Adrenal gland (tissue), 12 donors: ENCODE data around the gene KIAA1755. TPM values are rescaled to one million over a fixed set of nuclear protein-coding genes. Genes with fewer than 3 reads are reported as not detected.

Experiments used
- DNase-seq, 7 donors: peaks; one replicate each; pipeline ENCODE4 v3.0.0-alpha.2; 2019 to 2020
- H3K27ac ChIP-seq, 5 donors: fragments of 200-600 bp; sonication (generic) in 4 of 5; 1 replicate in 3 of 5; 2 replicates in 2 of 5; pipeline versions ENCODE4 v1.5.1 to v1.8.0; 2016 to 2020; ENCODE audit warnings: mild to moderate bottlenecking in 1 of 5
- H3K27me3 ChIP-seq: fragments of 200-600 bp; 2 replicates; pipeline ENCODE4 v1.8.0; 2021
- H3K36me3 ChIP-seq, 2 donors: fragments of 200-600 bp; replicated peaks in 1 of 2; 1 replicate in 1 of 2; 2 replicates in 1 of 2; pipeline versions ENCODE4 v1.5.1 to v1.8.0; 2018 to 2022
- H3K4me1 ChIP-seq, 2 donors: fragments of 200-600 bp; replicated peaks in 1 of 2; 1 replicate in 1 of 2; 2 replicates in 1 of 2; pipeline versions ENCODE4 v1.5.1 to v1.8.0; 2018 to 2021
- H3K4me3 ChIP-seq, 4 donors: fragments of 200-600 bp; sonication (generic) in 3 of 4; one replicate each; pipeline ENCODE4 v1.5.1; 2016 to 2018
- H3K9me3 ChIP-seq, 3 donors: fragments of 200-600 bp; sonication (generic) in 1 of 3; replicated peaks in 1 of 3; 1 replicate in 2 of 3; 2 replicates in 1 of 3; pipeline versions ENCODE4 v1.5.1 to v1.8.0; 2016 to 2021
- CTCF ChIP-seq, 6 experiments: fragments of 450-650 bp in 4 of 6; fragments of 200-600 bp in 2 of 6; sonication (generic) in 1 of 6; IDR thresholded peaks; 1 replicate in 5 of 6; 2 replicates in 1 of 6; pipeline versions ENCODE4 v1.5.1 to v1.8.0; 2016 to 2021; ENCODE audit warnings: antibody characterized with exemption in 6 of 6, mild to moderate bottlenecking in 2 of 6, moderate library complexity in 1 of 6
- POLR2A ChIP-seq, 2 donors: fragments of 450-650 bp; IDR thresholded peaks; one replicate each; pipeline ENCODE4 v1.6.1; 2017; ENCODE audit warnings: antibody characterized with exemption in 2 of 2, mild to moderate bottlenecking in 2 of 2, moderate library complexity in 1 of 2
- WGBS, 4 donors: extraction: QIAGEN DNeasy Blood & Tissue Kit in 2 of 4; methylation state at CpG; one replicate each; pipeline versions ENCODE4 v1.1.5 to v1.1.7; 2013 to 2017; 5-methylcytosine and 5-hydroxymethylcytosine counted together
- intact Hi-C, 2 donors: fragments of 100-400 bp; cut with DNase I; formaldehyde crosslinking; loops; one replicate each; pipeline versions ENCODE4 v1.14.1 to v1.15.0; 2022 to 2023
- polyA plus RNA-seq, 3 donors: library from polyadenylated mRNA; stranded (reverse); fragments of 200-250 nt in 2 of 3; fragments of 350-450 nt in 1 of 3; fragmentation: Illumina TruSeq in 1 of 3; extraction: RNeasy Lipid Tissue Mini Kit (QIAGEN cat#74804) in 1 of 3; gene quantifications; one replicate each; pipeline ENCODE4 v1.2.3, GENCODE V29; 2013 to 2014
- total RNA-seq, 9 donors: library from RNA; depleted of rRNA in 4 of 9; stranded (reverse); fragments of >200 nt in 4 of 9; fragments of 120-200 nt in 1 of 9; fragmentation: NEBNext Ultra II Directional in 1 of 9; extraction: Animal tissue kit (Norgen Biotek cat#: 25700) in 1 of 9; gene quantifications; one replicate each; pipeline versions ENCODE4 v1.1.0 to v1.2.4, GENCODE V29; 2013 to 2023
- donor health status: healthy with polysubstance abuse.
- donor health status: Bipolar disorder and iron deficiency.
- donor health status: DM: yes; HTN: yes; CAD: no.
- donor health status: DM: no; HTN: no; CAD: no.
- donor health status: DM: no; HTN: no; CAD: no.
- donor health status: DM: yes; HTN: yes; CAD: no.

Gene KIAA1755
- total and polyA plus RNA-seq, 12 donors: 0.42 to 8.0 (median 2.0) TPM

GRCh38 chr20:38181207-38181801 is 79.2 kb downstream of the KIAA1755 start:
- WGBS, 4 donors: 38 to 52% (median 46%) methylated on average over 5 to 7 of the region's 7 CpGs
- TF ChIP-seq CTCF (IDR thresholded peaks at IDR 0.05) (no peak), POLR2A (IDR thresholded peaks at IDR 0.05) (no peak)

GRCh38 chr20:38180781-38181180 is 79.8 kb downstream of the KIAA1755 start:
- TF ChIP-seq POLR2A (IDR thresholded peaks at IDR 0.05) (no peak), CTCF (IDR thresholded peaks at IDR 0.05) (no peak)
- H3K36me3 ChIP-seq: no peaks in the 10 kb centered on the region
- H3K27me3 ChIP-seq: no peaks in the 10 kb centered on the region
- WGBS, 4 donors: 26 to 49% (median 30%) methylated on average over 5 of the region's 5 CpGs
- H3K4me3 ChIP-seq: no peak overlapping the region
- H3K27ac ChIP-seq: peak overlapping the region in 2 of 5 donors; percentile 44 to 74
- intact Hi-C loops: no loop called here
- H3K9me3 ChIP-seq: no peaks in the 10 kb centered on the region
- H3K4me1 ChIP-seq: peaks cover 0 to 4% of the 10 kb centered on the region in 2 donors
- peak in 6 of 7 donors; percentile 47 to 84 (median 64) for DNase-seq

More at GRCh38 chr20:38181207-38181801, 79.2 kb downstream of the KIAA1755 start:
- H3K27me3 ChIP-seq: no peaks in the 10 kb centered on the region
- DNase-seq: peak; percentile 61 to 90 (median 76)
- H3K4me1 ChIP-seq: peaks cover 0 to 4% of the 10 kb centered on the region in 2 donors
- peak overlapping the region in 3 of 5 donors; percentile 10 to 74 (median 44) for H3K27ac ChIP-seq
- H3K36me3 ChIP-seq: no peaks in the 10 kb centered on the region
- no peak overlapping the region for H3K4me3 ChIP-seq
- no peaks in the 10 kb centered on the region for H3K9me3 ChIP-seq
- intact Hi-C loops: no loop called here

GRCh38 chr20:38179846-38180245 is 80.7 kb downstream of the KIAA1755 start:
- Histone ChIP-seq H3K4me1 (peaks cover 0 to 4% of the 10 kb centered on the region in 2 donors), H3K9me3 (no peaks in the 10 kb centered on the region), H3K36me3 (no peaks in the 10 kb centered on the region), H3K4me3 (no peak overlapping the region), H3K27me3 (no peaks in the 10 kb centered on the region), H3K27ac (no peak overlapping the region)
- 74 to 86% (median 80%) methylated on average over 6 of the region's 6 CpGs for WGBS, 4 donors
- TF ChIP-seq CTCF (IDR thresholded peaks at IDR 0.05) (no peak), POLR2A (IDR thresholded peaks at IDR 0.05) (no peak)
- intact Hi-C loops: no loop called here
- no peak for DNase-seq

- 86 to 95% (median 88%) methylated on average over 4 of the region's 4 CpGs for WGBS, 4 donors
- no peak for DNase-seq
- H3K4me1 ChIP-seq: peaks cover 0 to 4% of the 10 kb centered on the region in 2 donors
- no peak overlapping the region for H3K4me3 ChIP-seq
- no peak for TF ChIP-seq POLR2A (IDR thresholded peaks at IDR 0.05)
- no peak overlapping the region for H3K27ac ChIP-seq
- H3K27me3 ChIP-seq: no peaks in the 10 kb centered on the region
- intact Hi-C loops: no loop called here
- H3K36me3 ChIP-seq: no peaks in the 10 kb centered on the region
- no peaks in the 10 kb centered on the region for H3K9me3 ChIP-seq
These were observed 82.0 kb downstream of the KIAA1755 start for GRCh38 chr20:38178581-38178980.

GRCh38 chr20:38178065-38178491 is 82.5 kb downstream of the KIAA1755 start:
- Histone ChIP-seq H3K36me3 (no peaks in the 10 kb centered on the region), H3K27ac (no peak overlapping the region), H3K4me3 (no peak overlapping the region), H3K27me3 (no peaks in the 10 kb centered on the region), H3K9me3 (no peaks in the 10 kb centered on the region), H3K4me1 (peaks cover 0 to 9% of the 10 kb centered on the region in 2 donors)
- no peak for DNase-seq
- 88 to 92% (median 90%) methylated on average over 7 to 8 of the region's 8 CpGs for WGBS, 4 donors
- TF ChIP-seq CTCF (IDR thresholded peaks at IDR 0.05) (no peak), POLR2A (IDR thresholded peaks at IDR 0.05) (no peak)
- intact Hi-C loops: no loop called here
